ENCODE data around the gene ZNF799. TPM values are rescaled to one million over a fixed set of nuclear protein-coding genes. Genes with fewer than 3 reads are reported as not detected.

ZNF799 gene
- total RNA-seq, 3 donors from 2014 or later: 6.0 to 7.4 (median 7.3) TPM

DNA sequence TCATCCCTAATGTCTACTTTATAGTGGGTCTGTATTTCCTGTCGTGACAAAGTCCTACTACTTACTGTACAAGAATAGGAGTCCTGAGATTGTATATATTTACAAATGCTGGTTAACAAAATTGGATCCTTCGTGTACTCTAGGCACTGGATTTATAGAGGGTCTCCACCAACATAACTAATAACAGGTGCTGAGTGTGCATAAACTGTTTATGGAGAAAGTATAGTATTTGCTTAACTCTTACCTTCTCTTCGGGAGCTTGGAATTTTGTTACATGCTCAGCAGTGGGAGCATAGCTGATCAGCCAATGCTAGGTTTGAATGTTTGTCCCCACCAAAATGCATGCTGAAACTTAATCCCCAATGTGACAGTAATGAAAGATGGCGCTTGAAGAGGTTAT is 47.7 kb downstream of the ZNF799 start:
- intact Hi-C loops (cut with DNase I, micrococcal nuclease): no loop called here
- no peak for DNase-seq
- TF ChIP-seq, protein P1, sequence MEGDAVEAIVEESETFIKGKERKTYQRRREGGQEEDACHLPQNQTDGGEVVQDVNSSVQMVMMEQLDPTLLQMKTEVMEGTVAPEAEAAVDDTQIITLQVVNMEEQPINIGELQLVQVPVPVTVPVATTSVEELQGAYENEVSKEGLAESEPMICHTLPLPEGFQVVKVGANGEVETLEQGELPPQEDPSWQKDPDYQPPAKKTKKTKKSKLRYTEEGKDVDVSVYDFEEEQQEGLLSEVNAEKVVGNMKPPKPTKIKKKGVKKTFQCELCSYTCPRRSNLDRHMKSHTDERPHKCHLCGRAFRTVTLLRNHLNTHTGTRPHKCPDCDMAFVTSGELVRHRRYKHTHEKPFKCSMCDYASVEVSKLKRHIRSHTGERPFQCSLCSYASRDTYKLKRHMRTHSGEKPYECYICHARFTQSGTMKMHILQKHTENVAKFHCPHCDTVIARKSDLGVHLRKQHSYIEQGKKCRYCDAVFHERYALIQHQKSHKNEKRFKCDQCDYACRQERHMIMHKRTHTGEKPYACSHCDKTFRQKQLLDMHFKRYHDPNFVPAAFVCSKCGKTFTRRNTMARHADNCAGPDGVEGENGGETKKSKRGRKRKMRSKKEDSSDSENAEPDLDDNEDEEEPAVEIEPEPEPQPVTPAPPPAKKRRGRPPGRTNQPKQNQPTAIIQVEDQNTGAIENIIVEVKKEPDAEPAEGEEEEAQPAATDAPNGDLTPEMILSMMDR (IDR thresholded peaks at IDR 0.05): no peak
- H3K4me3 ChIP-seq: no peak overlapping the region
- H3K9me3 ChIP-seq: peaks cover 72% of the 10 kb centered on the region
- ATAC-seq: no peak
- H3K4me1 ChIP-seq (ENCODE audit: low read depth): no peaks in the 10 kb centered on the region
- no peaks in the 10 kb centered on the region for H3K36me3 ChIP-seq (ENCODE audit: low read depth)

- intact Hi-C loops (cut with DNase I, micrococcal nuclease): no loop called here
- H3K4me3 ChIP-seq: no peak overlapping the region
- no peak for ATAC-seq
Observed at GRCh38 chr19:12350890-12351197, 50.2 kb downstream of the ZNF799 start.

DNA sequence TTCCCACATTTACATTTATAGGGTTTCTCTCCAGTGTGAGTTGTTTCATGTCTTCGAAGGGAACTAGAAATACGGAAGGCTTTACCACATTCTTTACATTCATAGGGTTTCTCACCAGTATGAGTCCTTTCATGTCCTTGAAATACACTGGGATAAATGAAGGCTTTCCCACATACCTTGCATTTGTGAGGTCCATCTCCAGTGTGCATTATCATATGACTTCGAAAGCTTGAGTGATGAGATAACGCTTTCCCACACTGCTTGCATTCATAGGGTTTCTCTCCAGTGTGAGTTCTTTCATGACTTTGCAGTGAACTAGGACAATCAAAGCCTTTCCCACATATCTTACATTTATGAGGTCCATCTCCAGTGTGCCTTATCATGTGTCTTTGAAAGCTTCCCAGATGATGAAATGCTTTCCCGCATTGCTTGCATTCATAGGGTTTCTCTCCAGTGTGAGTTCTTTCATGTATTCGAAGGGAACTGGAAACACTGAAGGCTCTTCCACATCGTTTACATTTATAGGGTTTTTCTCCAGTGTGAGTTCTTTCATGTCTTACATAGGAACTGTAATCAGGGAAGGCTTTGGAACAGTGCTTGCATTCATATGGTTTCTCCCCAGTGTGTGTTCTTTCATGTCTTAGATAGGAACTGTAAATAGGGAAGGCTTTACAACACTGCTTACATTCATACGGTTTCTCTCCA is 50.7 kb downstream of the ZNF799 start:
- no peaks in the 10 kb centered on the region for H3K36me3 ChIP-seq (ENCODE audit: low read depth)
- no peaks in the 10 kb centered on the region for H3K4me1 ChIP-seq (ENCODE audit: low read depth)
- TF ChIP-seq, protein P1 (IDR thresholded peaks at IDR 0.05): no peak
- H3K9me3 ChIP-seq: peaks cover 93% of the 10 kb centered on the region
- no peak for DNase-seq
- no peak for ATAC-seq
- intact Hi-C loops (cut with DNase I, micrococcal nuclease): no loop called here
- H3K4me3 ChIP-seq: no peak overlapping the region

More at GRCh38 chr19:12350890-12351197, 50.2 kb downstream of the ZNF799 start:
- TF ChIP-seq, protein P1 (IDR thresholded peaks at IDR 0.05): no peak
- no peaks in the 10 kb centered on the region for H3K36me3 ChIP-seq (ENCODE audit: low read depth)
- peaks cover 93% of the 10 kb centered on the region for H3K9me3 ChIP-seq
- no peaks in the 10 kb centered on the region for H3K4me1 ChIP-seq (ENCODE audit: low read depth)
- DNase-seq: no peak

DNA sequence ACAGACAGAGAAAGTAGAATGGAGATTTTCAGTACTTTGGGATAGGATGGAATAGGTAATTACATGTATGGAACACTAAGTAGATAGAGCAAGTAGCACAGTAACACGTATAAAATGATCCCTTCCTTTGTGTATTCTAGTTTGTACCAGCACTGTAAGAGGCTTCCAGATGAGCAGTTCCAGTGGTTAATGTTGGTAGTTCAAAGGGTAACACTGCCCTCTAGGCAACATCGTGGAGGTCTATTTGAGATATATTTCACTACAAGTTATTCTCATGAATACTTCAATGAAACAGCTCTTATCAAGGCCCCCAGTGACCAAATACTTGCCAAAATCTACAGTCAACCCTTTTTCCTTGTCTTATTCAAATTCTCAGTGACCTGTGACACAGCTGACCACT is 54.2 kb downstream of the ZNF799 start:
- no peaks in the 10 kb centered on the region for H3K36me3 ChIP-seq (ENCODE audit: low read depth)

DNA sequence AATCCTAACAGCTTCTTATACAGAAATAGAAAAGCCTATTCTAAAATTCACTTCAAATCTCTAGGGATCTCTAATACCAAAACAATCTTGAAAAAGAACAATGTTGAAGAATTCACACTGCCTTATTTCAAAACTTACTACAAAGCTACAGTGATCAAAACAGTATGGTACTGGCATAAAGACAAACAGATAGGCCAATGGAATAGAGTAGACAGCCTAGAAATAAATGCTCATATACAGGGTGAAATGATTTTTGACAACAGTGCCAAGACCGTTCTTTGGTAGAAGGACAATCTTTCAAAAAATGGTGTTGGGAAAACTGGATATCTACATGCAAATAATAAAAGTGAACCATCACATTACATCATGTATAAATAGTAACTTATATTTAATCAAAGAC is 55.9 kb downstream of the ZNF799 start:
- TF ChIP-seq, protein P1 (IDR thresholded peaks at IDR 0.05): no peak
- no peak overlapping the region for H3K4me3 ChIP-seq
- ATAC-seq (no peak), DNase-seq (no peak)
- intact Hi-C loops (cut with DNase I, micrococcal nuclease): no loop called here
- peaks cover 57% of the 10 kb centered on the region for H3K9me3 ChIP-seq
- H3K36me3 ChIP-seq (ENCODE audit: low read depth): no peaks in the 10 kb centered on the region
- no peaks in the 10 kb centered on the region for H3K4me1 ChIP-seq (ENCODE audit: low read depth)

More for the DNA sequence above, 54.2 kb downstream of the ZNF799 start:
- peaks cover 74% of the 10 kb centered on the region for H3K9me3 ChIP-seq
- H3K4me3 ChIP-seq: no peak overlapping the region
- H3K4me1 ChIP-seq (ENCODE audit: low read depth): no peaks in the 10 kb centered on the region
- peak in 1 of 3 donors; percentile 23 for DNase-seq
- peak; percentile 34 for ATAC-seq
- intact Hi-C loops (cut with DNase I, micrococcal nuclease): no loop called here
- TF ChIP-seq, protein P1 (IDR thresholded peaks at IDR 0.05): no peak

Other genes starting within 250 kb of the ZNF799 start
- gene ZNF625, start 244.5 kb downstream of the ZNF799 start, total RNA-seq: 1 to 10 TPM; 3.1 to 8.0 (median 3.9) TPM
- 10 to 100 TPM in 1 of 3 donors, 1 to 10 TPM in 2; 6.3 to 12.1 (median 8.7) TPM for gene ZNF136, start 238.2 kb downstream of the ZNF799 start, total RNA-seq
- 10 to 100 TPM; 17.8 to 22.8 (median 21.7) TPM for gene ZNF44, start 106.4 kb downstream of the ZNF799 start, total RNA-seq
- gene ZNF563, start 67.6 kb downstream of the ZNF799 start, total RNA-seq: 1 to 10 TPM; 2.7 to 4.1 (median 4.0) TPM
- 1 to 10 TPM; 2.2 to 3.9 (median 2.5) TPM for gene ZNF442, start 35.6 kb downstream of the ZNF799 start, total RNA-seq
- gene ZNF443, start 39.8 kb upstream of the ZNF799 start, total RNA-seq: 1 to 10 TPM; 5.8 to 7.7 (median 7.3) TPM
- 1 to 10 TPM; 1.2 to 3.3 (median 1.8) TPM for gene ZNF709, start 83.5 kb upstream of the ZNF799 start, total RNA-seq
- 10 to 100 TPM; 13.9 to 22.5 (median 21.2) TPM for gene ZNF564, start 150.2 kb upstream of the ZNF799 start, total RNA-seq
- 10 to 100 TPM in 1 of 3 donors, 1 to 10 TPM in 2; 8.6 to 11.3 (median 8.8) TPM for gene ZNF490, start 209.5 kb upstream of the ZNF799 start, total RNA-seq
- 10 to 100 TPM; 22.5 to 29.7 (median 26.9) TPM for gene ZNF791, start 209.6 kb upstream of the ZNF799 start, total RNA-seq